ENCODE data around the gene PTAR1.
"Not testable (repeated sequence)": the region's sequence is repeated elsewhere in the genome, so short reads cannot be mapped to it uniquely, and the experiment has no call there.

Gene PTAR1, protein sequence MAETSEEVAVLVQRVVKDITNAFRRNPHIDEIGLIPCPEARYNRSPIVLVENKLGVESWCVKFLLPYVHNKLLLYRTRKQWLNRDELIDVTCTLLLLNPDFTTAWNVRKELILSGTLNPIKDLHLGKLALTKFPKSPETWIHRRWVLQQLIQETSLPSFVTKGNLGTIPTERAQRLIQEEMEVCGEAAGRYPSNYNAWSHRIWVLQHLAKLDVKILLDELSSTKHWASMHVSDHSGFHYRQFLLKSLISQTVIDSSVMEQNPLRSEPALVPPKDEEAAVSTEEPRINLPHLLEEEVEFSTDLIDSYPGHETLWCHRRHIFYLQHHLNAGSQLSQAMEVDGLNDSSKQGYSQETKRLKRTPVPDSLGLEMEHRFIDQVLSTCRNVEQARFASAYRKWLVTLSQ

GRCh38 chr9:69759421-69760277 lies at the start of gene PTAR1:
TSS of gene PTAR1 (minus strand) at chr9:69760011. CDS start at chr9:69759938, 73 bp downstream.
- DNase-seq (ENCODE audit: low read depth), result peak; percentile 87

- DNase-seq (ENCODE audit: low read depth), result peak; percentile 1
Observed at GRCh38 chr9:69809304-69809863, 49.6 kb upstream of the PTAR1 start.

DNA sequence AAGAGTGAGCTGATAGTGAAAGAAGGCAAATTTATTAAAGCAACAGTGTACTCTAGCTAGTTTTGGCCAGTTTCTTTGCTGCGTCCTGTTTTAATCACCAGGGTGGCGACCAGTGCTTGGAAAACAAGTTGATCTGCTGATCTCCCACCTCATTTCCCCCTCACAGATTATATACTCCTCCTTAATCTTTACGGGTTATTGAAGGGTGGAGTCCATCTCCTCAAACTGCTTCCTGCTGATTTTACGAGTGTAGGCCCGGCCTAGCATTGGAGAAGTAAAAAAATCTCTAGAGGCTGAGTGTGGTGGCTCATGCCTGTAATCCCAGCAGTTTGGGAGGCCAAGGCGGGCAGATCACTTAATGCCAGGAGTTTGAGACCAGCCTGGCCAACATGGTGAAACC lies 46.8 kb upstream of the PTAR1 start:
- DNase-seq (ENCODE audit: low read depth), result no peak

- DNase-seq (ENCODE audit: low read depth), result no peak
Observed at GRCh38 chr9:69805962-69806515, 46.2 kb upstream of the PTAR1 start.

DNA sequence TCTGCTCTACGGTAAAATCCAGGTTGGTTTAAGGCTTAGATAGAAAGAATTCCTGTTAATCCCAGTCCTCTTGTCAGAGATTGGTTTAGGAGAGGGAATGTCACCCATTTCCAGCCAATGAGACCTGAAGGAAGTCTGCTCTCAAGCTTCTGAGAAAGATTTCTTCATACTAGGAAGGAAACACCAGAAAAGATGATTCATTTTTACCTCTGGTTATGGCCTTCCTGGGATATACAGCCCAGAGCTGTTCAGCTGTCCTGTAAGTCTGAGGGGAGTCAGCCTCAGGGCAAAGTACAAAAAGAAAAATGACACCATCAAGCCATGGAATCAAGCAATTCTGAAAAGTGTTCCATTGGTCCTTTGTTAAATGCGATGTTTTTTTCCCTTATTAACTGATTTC lies 42.2 kb upstream of the PTAR1 start:
- no peak for DNase-seq (ENCODE audit: low read depth)

DNA sequence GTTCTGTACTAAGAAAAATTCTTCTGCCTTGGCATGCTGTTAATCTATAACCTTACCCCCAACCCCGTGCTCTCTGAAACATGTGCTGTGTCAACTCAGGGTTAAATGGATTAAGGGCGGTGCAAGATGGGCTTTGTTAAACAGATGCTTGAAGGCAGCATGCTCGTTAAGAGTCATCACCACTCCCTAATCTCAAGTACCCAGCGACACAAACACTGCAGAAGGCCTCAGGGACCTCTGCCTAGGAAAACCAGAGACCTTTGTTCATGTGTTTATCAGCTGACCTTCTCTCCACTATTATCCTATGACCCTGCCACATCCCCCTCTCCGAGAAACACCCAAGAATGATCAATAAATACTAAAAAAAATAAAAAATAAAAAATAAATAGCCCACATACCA lies 40.2 kb upstream of the PTAR1 start:
- not testable (repeated sequence) for DNase-seq (ENCODE audit: low read depth)

DNA sequence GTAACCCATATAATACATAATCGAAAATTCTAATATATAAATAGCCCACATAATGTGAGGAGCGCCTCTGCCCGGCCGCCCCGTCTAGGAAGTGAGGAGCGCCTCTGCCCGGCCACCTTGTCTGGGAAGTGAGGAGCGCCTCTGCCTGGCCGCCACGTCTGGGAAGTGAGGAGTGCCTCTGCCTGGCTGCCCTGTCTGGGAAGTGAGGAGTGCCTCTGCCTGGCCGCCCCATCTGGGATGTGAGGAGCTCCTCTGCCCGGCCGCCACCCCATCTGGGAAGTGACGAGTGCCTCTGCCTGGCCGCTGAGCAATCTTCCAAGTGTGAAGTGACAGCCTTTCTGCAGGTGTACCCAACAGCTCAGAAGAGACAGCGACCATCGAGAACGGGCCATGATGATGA lies 39.7 kb upstream of the PTAR1 start:
- not testable (repeated sequence) for DNase-seq (ENCODE audit: low read depth)

- DNase-seq (ENCODE audit: low read depth), result no peak
Observed at GRCh38 chr9:69798744-69799143, 38.9 kb upstream of the PTAR1 start.

GRCh38 chr9:69797675-69798074 lies 37.9 kb upstream of the PTAR1 start:
- no peak for DNase-seq (ENCODE audit: low read depth)

GRCh38 chr9:69794356-69794755 lies 34.5 kb upstream of the PTAR1 start:
- no peak for DNase-seq (ENCODE audit: low read depth)

- DNase-seq (ENCODE audit: low read depth), result no peak
Observed at GRCh38 chr9:69785757-69786156, 25.9 kb upstream of the PTAR1 start.

DNA sequence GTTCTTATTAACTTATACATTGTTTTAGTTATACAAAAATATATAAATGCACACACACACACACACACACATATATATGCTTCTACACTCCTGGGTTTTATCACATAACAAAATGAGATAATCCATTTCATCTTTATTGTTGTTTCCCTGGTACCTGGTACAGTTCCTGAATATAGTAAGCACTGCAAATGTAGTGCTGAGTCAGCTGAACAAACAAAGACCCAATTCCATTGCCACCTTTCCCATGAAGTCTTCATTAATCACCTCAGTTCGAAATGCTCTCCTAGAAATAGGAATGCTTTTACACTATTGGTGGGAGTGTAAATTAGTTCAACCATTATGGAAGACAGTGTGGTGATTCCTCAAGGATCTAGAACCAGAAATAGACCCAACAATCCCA lies 13.4 kb upstream of the PTAR1 start:
- no peak for DNase-seq (ENCODE audit: low read depth)

GRCh38 chr9:69771775-69772418 lies 12.1 kb upstream of the PTAR1 start:
- DNase-seq (ENCODE audit: low read depth), result no peak

DNA sequence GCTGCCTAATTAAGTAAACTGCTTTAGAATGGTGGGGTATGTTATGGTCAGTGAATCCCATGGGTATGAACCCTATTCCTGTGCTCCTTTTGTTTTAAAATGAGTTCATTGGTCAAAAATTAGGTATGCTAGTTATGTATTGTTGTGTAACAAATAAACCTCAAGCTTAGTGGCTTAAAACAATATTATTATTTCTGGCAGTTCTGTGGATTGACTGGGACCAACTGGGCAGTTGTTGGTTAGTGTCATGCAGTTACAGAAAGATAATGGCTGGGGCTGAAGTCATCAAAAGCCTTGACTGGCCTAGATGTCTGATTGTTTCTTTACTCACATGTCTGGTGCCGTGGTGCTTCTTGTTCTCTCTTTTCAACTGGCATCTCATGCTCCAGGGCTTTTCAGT lies 8.9 kb upstream of the PTAR1 start:
- DNase-seq (ENCODE audit: low read depth), result no peak

DNA sequence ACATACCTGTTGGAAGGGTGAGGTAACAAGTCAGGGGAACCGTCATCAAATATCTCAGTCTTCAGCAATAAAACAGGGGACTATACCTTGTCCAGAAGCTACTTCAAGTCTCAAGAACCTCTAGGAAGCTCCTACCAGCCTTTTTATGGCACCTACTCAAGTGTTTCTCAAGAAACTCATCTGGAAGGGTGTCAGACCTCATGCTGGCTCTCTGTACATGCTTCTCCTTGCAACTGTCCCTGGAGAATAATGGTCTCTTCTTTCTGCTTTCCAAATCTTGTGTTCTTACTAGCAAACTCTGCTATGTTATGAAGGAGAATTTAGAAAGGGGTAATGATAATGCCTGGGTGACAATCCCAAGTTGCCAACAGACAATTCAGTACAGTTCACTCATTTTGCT lies 8.3 kb upstream of the PTAR1 start:
- no peak for DNase-seq (ENCODE audit: low read depth)

- DNase-seq (ENCODE audit: low read depth), result not testable (repeated sequence)
Observed at GRCh38 chr9:69763862-69764261, 4.1 kb upstream of the PTAR1 start.

DNA sequence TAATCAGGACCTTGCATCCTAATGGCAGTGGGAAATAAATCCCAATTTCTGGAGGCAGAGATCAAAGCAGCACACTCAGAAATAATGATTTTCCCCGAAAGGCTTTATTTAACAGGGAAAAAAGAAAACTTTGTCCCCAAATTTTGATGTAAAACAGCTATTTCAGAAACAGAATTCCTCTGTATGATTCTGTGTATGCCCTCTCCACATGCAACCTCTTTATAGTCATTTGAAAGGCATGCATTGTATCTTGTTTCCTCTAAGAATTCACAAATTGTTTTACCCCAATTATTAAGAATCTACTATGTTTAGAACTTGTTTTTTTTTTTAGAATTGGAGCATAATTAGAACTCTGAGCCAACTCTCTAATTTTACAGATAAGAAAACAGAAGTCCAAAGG lies 2.7 kb upstream of the PTAR1 start:
- no peak for DNase-seq (ENCODE audit: low read depth)

GRCh38 chr9:69760278-69760610 lies 433 bp upstream of the PTAR1 start:
- peak; percentile 2 for DNase-seq (ENCODE audit: low read depth)

- no peak for DNase-seq (ENCODE audit: low read depth)
Observed at GRCh38 chr9:69759021-69759420, 790 bp downstream of the PTAR1 start.

DNA sequence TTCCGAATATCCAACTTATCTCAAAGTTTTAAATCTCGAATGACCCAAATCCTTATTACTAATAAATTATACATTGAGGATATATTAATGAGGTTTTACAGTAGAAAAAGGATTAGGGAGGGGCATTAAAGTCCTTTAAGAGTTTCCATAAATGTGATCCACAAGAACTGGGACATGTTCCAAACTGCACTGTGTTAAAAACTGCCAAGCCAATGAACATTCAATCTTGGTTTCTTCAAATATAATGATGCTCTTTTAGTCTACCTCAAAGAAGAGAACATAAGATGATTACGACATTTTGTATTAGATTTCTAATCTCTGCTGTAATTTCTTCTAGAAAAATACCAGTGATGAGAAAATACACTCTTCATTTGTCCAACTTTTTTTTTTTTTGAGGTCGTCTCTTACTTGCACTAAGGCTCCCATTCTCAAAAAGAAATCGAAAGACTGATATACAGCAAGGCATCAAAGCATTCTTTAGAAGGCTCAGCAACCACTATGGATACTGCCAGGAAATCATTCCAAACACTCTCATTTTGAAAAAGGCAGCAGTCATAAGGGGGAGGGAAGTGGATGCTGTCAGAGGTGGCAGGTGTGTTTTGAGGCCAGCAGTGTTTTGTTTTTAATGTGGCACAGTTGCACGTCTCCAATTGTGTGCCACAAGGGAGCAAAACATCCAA lies 1.7 kb downstream of the PTAR1 start:
- DNase-seq (ENCODE audit: low read depth), result no peak

GRCh38 chr9:69755205-69755604 lies 4.6 kb downstream of the PTAR1 start:
- DNase-seq (ENCODE audit: low read depth), result no peak

- DNase-seq (ENCODE audit: low read depth), result no peak
Observed at GRCh38 chr9:69753830-69754229, 6.0 kb downstream of the PTAR1 start.
